ENCODE measurements around the gene DVL1. TPM values are rescaled to one million over a fixed set of nuclear protein-coding genes. Genes with fewer than 3 reads are reported as not detected.

The DVL1 gene
- total and polyA plus RNA-seq, 4 donors, result 39.2 to 79.1 (median 62.8) TPM

GRCh38 chr1:1320666-1321448, 28.4 kb downstream of the DVL1 start:
- Histone ChIP-seq H3K4me3 (no peak overlapping the region), H3K9ac (ENCODE audit: insufficient read depth in 1 of 2, low read length in 2 of 2) (no peak overlapping the region)

DNA sequence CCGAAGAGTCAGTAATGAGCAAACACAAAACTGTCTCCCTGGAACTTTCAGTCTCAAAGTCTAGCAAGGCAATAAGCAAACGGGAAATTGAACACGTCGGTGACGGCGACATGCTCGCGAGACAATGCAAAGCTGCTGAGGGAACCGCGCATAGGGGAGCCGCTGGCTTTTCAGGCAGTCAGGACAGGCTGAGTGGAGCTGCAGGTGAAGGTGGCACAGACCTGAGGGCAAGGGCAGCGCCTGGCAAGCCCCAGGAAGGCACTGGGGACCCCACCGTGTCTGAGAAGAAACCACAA, 29.6 kb downstream of the DVL1 start:
- Histone ChIP-seq H3K36me3 (ENCODE audit: control insufficient read depth in 4 of 4, insufficient read depth in 4 of 4, low read length in 4 of 4) (peaks cover 0 to 38% (median 14%) of the 10 kb centered on the region in 4 donors), H3K4me1 (ENCODE audit: control insufficient read depth in 5 of 5, insufficient read depth in 5 of 5, low read length in 5 of 5) (peaks cover 0 to 9% (median 7%) of the 10 kb centered on the region in 5 donors), H3K9ac (ENCODE audit: insufficient read depth in 1 of 2, low read length in 2 of 2) (no peak overlapping the region), H3K4me3 (no peak overlapping the region), H3K27me3 (ENCODE audit: control insufficient read depth in 3 of 3, insufficient read depth in 3 of 3, low read length in 2 of 3) (no peaks in the 10 kb centered on the region), H3K9me3 (ENCODE audit: control insufficient read depth in 4 of 4, insufficient read depth in 3 of 4, low read length in 3 of 4) (no peaks in the 10 kb centered on the region), H3K27ac (ENCODE audit: low read depth in 1 of 2, low read length in 1 of 2) (no peak overlapping the region)
- TF ChIP-seq CTCF (IDR thresholded peaks at IDR 0.05; ENCODE audit: control extremely low read depth, extremely low read depth), result no peak
- DNase-seq (no peak), ATAC-seq (ENCODE audit: insufficient read depth, low FRiP score) (no peak)
- WGBS, 2 donors, result 85 to 94% methylated on average over 13 of the region's 13 CpGs

More at GRCh38 chr1:1320666-1321448, 28.4 kb downstream of the DVL1 start:
- Histone ChIP-seq H3K27me3 (ENCODE audit: control insufficient read depth in 3 of 3, insufficient read depth in 3 of 3, low read length in 2 of 3) (no peaks in the 10 kb centered on the region), H3K27ac (ENCODE audit: low read depth in 1 of 2, low read length in 1 of 2) (peak overlapping the region in 1 of 2 donors; percentile 37), H3K36me3 (ENCODE audit: control insufficient read depth in 4 of 4, insufficient read depth in 4 of 4, low read length in 4 of 4) (peaks cover 0 to 30% (median 8%) of the 10 kb centered on the region in 4 donors), H3K9me3 (ENCODE audit: control insufficient read depth in 4 of 4, insufficient read depth in 3 of 4, low read length in 3 of 4) (no peaks in the 10 kb centered on the region), H3K4me1 (ENCODE audit: control insufficient read depth in 5 of 5, insufficient read depth in 5 of 5, low read length in 5 of 5) (peaks cover 0 to 17% (median 7%) of the 10 kb centered on the region in 5 donors)
- ATAC-seq (ENCODE audit: insufficient read depth, low FRiP score) (no peak), DNase-seq (no peak)
- TF ChIP-seq CTCF (IDR thresholded peaks at IDR 0.05; ENCODE audit: control extremely low read depth, extremely low read depth), result no peak
- 82 to 89% methylated on average over 21 to 23 of the region's 23 CpGs for WGBS, 2 donors

DNA sequence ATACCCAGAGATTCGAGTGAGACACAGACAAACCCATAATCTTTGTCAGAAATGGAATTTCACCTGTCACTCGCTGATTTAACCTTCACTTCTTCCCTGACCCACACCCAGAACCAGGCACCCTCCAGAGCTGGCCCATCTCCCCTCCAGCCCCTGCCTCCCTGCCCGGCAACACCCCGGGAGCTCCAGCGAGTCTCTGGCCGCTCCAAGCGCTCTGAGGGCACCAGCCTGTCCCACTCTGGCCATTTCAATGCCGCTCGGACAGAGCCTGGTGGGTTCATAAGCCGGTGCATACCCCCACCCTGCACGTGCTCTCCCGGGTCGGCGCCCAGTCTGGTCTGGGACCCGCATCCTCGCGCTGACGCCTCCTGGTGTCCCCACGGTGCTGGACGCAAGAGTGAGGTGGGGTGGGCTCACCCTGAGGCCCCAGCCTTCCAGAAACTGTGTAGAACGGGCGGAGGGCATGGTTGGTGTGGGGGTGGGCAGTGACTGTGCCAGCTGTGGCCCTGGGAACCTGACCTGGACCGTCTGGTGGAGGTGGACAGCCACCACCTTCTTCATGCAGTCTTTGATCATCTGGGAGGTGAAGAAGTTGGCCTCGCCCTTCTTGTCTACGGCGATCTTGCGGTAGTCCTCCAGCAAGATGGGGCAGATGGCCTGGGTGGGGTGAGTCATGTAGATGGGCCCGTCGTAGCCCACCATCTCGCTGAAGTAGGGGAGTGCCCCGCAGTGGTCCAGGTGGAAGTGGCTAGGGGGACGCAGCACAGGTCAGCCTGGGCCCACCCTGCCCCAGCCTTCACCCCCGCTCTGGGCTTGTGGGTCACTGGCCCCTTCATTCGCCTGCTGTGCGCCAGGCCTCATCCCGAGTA, 30.2 kb downstream of the DVL1 start:
- H3K27me3 ChIP-seq (ENCODE audit: control insufficient read depth in 3 of 3, insufficient read depth in 3 of 3, low read length in 2 of 3), result no peaks in the 10 kb centered on the region
- ATAC-seq (ENCODE audit: insufficient read depth, low FRiP score) (no peak), DNase-seq (no peak)
- 90 to 93% methylated on average over 35 to 36 of the region's 36 CpGs for WGBS, 2 donors
- no peaks in the 10 kb centered on the region for H3K9me3 ChIP-seq (ENCODE audit: control insufficient read depth in 4 of 4, insufficient read depth in 3 of 4, low read length in 3 of 4)
- no peak overlapping the region for H3K4me3 ChIP-seq
- TF ChIP-seq CTCF (IDR thresholded peaks at IDR 0.05; ENCODE audit: control extremely low read depth, extremely low read depth), result no peak
- peak overlapping the region in 1 of 2 donors; percentile 78 for H3K27ac ChIP-seq (ENCODE audit: low read depth in 1 of 2, low read length in 1 of 2)
- peaks cover 0 to 9% (median 7%) of the 10 kb centered on the region in 5 donors for H3K4me1 ChIP-seq (ENCODE audit: control insufficient read depth in 5 of 5, insufficient read depth in 5 of 5, low read length in 5 of 5)
- H3K36me3 ChIP-seq (ENCODE audit: control insufficient read depth in 4 of 4, insufficient read depth in 4 of 4, low read length in 4 of 4), result peaks cover 0 to 44% (median 16%) of the 10 kb centered on the region in 4 donors
- no peak overlapping the region for H3K9ac ChIP-seq (ENCODE audit: insufficient read depth in 1 of 2, low read length in 2 of 2)

Data from lung (tissue), 12 donors.